COR-L47 (cell line): Measurements from ENCODE around the gene NAA20.

Source experiments
- DNase-seq: peaks from one replicate; lab custom pipeline; 2025; lab: John Stamatoyannopoulos, UW

The NAA20 gene, protein sequence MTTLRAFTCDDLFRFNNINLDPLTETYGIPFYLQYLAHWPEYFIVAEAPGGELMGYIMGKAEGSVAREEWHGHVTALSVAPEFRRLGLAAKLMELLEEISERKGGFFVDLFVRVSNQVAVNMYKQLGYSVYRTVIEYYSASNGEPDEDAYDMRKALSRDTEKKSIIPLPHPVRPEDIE

DNA sequence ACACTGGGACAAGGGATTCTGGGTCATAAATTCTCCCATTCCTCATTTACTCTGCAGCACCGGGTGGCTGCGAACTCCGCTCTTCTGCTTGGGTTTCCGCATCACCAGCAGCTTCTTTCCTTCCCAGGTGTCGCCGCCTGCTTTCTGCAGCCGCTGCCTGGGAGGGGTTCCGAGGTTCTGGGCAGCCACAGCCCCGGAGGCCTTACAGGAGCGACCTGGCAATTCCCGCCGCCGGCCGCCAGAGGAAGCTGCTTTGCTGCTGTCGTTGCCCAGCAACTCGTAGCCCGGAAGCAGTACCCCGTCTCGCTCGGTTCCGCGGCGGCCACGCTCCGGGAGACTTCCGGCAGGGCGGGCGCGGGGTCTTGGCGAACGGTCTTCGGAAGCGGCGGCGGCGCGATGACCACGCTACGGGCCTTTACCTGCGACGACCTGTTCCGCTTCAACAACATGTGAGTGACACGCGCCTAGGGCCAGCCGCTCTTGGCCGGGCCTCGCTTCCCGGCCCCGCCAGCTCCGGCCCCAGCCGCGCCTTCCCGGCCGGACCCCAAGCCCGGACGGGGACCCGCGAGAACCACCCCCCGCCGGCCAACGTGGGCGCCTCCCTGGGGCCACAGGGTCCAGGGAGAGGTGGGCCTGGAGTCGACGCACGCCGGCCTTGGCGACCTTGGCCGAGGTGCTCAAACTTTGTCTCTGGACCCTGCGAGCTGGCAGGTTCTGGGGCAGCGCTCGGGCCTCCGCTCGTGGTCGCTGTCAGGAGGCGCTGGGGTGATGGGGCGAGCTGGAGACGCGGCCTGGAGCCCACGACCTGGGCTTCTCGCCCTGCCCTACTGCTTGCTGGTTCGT lies at the start of gene NAA20:
NAA20 (plus strand) TSS at position 362 of the 843 bp plus-strand sequence; CDS start at position 397, 35 bp downstream.
- peak; percentile 94 for DNase-seq

DNA sequence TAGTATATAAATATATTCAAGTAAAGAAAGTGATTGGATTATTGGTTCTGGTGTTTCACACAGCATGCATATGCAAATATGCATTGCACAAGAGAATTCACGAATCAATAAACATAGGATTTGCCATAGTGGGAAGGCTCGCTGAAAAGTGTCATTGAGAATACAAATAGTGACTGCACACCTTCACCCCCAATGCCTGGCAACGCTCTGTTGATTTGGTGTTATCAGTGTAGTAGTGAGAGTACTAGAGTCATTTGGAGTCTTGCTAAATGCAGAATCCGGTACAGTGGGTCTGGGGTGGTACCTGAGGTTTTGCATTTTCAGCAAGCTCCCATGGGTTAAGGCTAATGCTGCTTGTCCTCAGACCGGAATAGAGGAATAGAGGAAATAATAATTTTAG lies 49.7 kb upstream of the NAA20 start:
- no peak for DNase-seq

DNA sequence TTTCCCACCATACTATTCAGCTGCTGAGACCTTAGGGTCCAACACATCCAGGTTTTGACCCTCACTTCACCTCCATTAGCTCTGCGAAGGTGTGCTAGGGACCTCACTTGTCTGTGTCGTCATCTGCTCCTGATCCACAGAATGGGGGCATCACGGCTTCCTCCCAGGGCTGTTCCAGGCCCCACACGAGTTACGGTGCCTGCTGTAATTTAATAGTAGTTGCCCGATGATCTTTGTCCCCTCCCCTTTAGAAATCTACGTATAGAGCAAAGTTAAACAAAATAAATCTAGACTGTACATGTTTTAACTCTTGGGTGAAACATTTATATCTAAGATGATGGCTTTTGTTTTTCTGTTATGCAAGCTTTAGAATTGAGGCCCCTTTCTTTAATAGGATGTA lies 49.1 kb upstream of the NAA20 start:
- no peak for DNase-seq

DNA sequence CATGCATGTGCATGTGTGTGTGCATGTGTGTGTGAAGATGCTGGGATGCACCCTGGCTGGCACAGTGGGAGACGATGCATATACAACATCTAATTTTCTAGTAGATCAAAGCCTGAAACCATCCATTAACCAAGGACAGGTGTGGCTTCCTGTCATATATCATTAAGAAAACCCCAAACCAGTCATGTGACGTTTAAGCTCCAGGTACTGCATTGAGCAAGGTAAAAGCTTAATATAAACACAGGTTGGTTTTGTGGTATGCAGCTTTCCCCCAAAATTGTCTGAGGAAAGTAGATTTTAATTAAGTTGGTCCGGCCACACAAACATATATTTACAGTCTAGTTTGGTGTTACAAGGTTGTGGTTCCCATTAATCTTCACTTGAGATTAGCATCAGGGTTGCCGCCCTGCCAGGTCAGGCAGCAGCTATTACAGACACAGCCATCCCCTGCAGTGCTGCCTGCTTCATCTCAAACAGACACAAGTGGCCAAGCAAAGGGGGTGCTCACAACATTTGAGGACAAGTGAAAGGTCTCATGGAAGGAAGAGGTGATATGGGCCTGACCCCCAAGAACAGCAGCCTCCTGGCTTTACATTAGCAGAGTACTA lies 48.6 kb upstream of the NAA20 start:
- peak; percentile 87 for DNase-seq

DNA sequence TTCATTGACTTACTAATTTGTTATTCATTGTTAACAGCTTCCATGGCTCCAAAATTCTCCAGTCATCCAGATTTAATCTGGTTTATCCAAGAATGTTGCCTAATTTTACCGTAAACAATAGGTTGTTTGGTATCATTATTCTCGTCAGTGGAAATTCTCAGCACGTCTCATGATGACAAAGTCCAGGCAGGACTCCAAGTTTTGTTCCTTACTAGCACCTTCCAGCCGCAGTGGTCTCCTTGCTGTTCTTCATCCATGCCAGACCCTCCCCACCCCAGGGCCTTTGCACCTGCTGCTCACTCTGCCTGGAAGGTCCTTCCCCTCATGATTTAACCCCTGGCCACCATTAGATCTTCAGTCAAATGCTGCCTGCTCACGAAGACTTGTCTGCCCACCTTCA lies 48.1 kb upstream of the NAA20 start:
- peak; percentile 38 for DNase-seq

DNA sequence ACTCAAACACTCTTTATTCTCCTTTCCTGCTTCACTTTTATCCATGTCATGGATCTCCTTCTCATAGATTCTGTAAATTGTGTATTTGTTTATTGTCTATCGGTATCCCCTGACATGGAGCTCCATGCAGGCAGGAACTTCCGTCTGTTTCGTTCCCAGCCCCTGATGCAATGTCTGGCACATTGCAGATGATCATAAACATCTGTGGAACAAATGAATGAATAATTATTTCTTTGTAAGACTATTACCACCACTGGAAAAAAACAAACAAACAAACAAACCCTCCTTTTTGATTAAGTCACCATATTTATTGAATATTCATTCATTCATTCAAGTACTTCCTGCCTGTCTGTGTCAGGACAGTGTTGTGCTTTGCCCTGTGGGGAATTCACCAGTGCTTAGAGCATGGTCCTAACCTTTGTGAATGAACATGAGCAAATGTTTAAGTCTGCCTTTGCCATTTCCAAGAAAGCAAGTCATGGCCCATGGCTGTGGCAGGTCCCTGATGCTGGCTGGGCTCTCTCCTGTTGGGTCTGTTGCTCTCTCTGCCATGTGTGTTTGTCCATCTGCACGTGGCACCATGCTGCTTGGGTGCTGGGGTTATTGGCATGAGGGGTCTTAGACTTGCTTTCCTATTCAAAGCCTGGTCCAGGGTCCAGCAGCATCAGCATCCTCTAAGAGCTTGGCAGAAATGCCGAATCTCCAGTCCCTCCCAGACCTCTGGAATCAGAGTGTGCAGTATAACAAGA lies 47.5 kb upstream of the NAA20 start:
- DNase-seq: no peak

DNA sequence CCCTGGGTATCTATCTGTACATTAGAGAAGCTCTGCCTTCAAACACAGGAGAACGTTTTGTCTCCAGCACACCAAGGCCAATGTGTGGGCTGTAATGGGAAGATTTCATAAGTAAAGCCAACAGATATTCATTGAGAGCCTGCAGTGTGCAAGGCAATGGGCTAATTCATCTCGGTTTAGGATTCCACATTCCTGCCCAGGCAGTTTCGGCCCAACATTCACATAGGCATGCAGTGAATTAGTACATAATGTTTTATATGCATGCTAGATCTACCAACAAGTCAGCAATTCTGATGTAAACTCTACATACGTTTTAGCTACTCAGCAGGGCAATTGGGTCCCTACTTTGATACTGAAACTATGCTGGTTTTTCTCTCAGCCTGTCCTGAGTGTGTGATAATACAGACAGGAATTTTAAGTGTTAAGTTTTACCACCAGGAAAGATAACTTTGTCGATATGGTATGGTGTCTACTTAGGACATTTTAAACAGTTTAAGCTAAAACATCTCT lies 46.9 kb upstream of the NAA20 start:
- DNase-seq: no peak

DNA sequence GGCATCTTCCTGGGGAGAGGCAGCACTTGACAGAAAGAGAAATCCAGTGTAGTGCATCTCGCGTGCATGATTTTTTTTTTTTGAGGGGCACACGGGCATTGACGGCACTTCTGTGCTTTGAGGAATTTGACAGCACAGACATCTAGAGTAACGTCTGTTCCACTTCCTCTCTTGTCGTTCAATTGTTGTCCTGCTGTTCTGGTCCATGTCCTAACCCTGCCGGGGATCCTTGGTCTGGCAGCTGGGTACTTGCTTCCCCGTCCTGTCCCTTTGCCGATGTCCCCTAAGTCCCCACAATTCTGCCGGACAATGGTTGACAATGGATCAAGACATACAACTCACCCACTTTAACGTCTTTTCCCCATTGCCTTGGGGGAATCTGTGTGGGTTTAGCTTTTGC lies 46.0 kb upstream of the NAA20 start:
- DNase-seq: no peak

DNA sequence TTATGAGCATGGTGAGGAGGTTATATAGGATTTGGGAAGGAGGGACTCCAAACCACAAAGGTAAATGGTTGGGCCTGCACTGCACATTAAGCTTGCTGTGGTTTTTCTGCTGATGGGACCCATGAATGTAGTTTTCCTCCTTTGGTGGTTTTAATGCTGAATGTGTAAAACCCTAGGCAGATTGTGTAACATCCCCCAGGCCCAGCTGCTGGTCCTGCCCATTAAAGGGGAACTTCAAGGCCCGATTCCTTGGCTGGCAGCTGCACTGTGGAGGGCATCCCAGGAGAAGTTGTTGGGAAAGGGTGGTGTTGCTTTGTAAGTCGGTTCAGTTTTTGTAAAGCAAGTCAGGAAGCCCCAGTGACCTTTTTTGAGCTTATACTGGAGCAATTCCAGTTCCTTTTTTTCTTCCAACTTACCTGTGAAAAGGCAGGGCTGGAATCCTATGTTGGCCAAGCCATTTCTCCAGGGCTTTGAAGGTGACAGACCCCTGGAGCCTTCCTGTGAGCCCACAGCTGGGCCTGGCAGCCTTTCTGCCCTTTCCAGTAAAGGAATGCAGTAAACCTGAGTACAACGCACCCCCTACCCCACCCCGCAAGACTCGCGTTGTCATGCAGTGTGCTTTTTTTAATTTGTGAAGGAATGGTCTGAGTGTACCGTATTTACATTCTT lies 43.1 kb upstream of the NAA20 start:
- no peak for DNase-seq

DNA sequence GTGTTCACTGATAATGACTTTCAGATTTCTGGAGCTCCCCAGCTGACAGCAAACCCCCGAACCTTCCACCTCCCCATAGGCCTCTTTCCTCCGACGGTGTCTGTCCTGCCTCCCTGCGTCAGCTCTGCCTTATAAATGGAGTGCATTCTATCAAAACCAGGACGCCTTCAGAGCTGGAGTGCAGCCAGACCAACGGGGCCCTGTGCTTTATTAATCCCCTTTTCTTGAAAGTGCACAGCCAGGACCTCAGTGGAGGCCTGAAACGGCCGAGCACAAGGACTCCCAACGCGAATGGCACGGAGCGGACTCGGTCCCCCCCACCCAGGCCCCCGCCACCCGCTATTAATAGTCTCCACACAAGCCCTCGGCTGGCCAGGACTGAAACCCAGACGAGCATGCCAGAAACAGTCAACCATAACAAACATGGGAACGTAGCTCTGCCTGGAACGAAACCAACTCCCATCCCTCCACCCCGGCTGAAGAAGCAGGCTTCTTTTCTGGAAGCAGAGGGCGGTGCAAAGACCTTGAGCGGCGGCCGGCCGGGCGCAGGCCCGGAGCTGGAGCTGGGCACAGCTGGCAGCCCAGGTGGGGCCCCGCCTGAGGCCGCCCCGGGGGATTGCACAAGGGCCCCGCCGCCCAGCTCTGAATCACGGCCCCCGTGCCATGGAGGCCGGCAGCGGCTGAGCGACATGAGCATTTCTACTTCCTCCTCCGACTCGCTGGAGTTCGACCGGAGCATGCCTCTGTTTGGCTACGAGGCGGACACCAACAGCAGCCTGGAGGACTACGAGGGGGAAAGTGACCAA lies 42.3 kb upstream of the NAA20 start:
- peak; percentile 30 for DNase-seq

DNA sequence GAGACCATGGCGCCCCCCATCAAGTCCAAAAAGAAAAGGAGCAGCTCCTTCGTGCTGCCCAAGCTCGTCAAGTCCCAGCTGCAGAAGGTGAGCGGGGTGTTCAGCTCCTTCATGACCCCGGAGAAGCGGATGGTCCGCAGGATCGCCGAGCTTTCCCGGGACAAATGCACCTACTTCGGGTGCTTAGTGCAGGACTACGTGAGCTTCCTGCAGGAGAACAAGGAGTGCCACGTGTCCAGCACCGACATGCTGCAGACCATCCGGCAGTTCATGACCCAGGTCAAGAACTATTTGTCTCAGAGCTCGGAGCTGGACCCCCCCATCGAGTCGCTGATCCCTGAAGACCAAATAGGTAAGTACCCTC lies 41.7 kb upstream of the NAA20 start:
- no peak for DNase-seq

DNA sequence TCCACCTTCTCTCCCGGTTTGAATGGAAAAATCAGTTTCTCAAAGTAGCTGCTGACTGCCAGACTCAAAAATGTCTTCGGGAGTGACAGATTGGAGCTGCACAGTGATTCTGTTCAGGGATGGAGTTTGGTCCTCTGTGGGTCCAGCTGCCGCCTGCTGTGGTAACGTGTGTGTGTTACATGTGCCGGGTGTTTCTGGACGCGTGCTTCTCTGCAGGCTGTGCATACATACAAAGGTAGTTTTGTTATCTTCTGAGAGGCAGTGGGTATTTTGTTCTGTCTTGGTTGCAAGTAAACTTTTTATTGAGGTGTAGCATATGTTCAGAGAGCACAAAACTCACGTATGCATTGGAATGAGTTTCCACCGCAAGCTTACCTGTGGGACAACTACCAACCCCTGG lies 41.3 kb upstream of the NAA20 start:
- DNase-seq: no peak

DNA sequence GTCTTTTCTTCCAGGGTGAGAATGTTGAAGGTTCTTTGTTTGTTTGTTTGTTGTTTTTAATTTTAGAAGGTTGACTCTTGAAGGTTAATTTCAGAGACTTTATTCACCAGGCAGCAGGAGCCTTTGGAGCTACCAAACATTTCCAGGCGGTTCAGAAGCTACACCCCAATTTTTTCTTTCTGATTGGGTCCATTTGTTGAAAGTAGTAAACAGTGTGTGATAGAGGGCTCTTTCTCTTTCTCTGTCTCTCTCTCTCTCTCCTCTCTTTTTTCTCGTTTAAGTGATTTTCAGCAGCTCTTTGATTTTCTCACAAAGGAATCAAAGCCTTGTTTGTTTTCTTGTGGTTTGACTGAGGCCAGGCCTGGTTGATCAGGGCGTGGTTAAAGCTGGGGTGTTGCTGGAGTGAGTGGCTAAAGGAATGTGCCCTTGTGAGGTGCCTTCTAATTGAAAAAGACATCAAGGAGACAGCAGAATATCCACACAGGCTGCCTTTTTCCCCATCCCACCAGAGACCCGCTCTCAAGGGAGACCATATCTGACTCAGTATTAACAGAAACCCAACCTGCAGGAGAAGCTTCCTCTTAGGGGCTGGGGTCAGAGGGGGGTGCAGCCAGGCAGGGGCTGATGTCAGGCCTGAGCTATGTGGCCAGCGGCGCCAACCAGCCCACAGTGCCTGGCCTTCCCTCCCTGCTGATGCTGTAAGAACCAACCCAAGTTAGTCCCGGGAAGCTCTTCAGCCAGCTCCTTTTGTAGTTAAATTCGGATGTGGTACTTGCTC lies 40.4 kb upstream of the NAA20 start:
- DNase-seq: no peak

DNA sequence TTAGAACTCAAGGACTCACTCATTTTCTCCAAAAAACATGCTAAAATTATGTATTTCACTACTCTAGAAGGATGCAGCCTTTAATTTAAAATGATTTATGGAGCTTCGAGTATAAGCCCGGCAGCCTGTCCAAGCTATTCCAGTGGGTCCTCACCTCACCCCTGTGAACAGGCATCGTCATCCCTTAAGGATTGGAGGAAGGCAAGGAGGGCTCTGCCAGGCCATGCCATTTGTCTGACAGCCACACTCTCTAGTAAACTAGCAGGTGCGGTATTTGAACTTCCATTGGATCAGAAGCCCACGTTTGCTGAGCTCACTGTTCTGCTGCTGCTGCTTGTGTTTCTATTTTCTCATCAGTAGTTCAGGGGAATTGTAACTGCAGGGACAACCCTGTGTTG lies 39.8 kb upstream of the NAA20 start:
- no peak for DNase-seq

DNA sequence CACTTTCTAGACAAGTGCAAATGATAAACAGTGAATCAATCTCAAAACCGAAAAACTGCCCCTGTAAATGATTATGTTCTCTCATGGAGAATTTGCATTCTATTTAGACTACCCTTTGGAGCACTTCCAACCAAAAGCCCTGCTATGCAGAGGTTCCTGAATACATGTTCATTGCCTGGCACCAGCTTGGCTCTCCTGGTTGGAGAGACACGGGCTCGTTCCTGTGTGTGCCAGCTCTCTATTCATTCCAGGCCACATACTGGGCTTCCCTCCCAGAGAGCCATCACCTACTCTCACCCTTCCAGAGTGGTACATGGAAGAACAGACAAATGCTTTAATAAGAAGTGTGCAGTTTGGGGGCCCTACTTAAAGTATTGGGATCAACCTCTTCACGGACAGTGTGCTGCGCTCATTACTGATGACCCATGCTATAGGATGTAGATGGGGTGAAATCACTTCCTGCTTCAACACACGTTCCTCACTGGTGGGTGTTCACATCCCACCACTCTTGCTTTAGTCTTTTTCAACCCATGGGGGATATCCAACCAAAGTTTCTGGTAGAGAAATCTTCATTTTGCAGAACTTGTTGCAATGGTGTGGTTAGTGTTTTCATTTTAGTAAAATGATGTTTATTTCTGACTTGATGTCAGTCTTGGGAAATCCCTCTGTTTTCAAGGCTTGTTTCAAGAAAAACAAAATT lies 38.5 kb upstream of the NAA20 start:
- peak; percentile 24 for DNase-seq

DNA sequence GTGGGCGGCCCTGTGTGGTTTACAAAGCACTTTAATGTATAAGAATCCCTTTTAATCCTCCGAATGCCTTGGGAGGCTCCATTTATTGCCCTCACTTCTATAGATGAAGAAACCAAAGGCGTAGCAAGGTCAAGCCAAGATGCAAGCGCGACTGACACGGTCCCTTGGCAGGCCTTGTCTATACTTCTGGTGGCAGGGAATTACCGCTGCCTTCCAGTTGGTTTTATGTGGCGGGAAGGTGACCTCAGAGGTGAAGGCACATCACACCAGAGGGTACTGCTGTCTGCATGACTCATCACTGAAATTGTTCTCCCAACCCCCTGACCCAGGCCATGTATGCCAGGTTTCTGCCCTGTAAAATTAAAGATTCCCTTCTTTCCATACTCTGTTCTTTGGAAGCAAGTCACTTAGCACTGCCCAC lies 36.1 kb upstream of the NAA20 start:
- DNase-seq: no peak

DNA sequence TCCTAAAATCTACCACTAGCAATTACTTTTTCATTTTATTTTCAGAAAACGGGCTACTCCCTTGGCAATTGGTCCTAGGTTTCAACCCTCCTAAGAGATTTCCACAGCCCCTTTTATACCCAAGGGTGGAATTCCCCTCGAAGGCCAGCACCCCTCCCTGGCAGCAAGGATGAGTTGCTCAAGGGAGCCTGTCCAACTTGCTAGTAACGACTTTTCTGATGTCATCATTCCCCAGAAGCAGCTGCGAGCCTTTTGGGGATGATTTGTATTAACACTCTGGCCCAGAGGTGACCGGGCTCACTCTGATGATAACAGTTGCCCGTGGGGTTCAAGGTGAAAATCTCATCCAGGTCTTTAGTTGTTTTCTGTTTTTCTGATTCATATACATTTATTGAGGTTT lies 30.7 kb upstream of the NAA20 start:
- DNase-seq: no peak

DNA sequence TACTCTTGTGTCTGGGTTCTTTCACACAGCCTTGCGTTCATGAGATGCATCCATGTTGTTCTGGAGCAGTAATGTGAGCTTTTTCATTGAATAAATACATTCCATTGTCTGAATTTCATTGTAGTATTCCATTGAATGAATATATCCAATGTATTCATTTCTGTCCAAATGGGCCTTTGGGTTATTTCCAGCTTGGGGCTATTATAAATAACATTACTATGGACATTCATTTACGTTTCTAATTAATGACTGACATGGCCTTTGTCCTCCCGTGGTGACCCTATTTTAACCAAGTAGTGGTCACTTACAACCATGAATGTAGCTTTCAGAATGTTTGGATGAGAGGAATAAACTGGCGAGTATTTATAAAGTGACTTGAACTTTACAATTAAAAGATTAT lies 30.1 kb upstream of the NAA20 start:
- DNase-seq: no peak

DNA sequence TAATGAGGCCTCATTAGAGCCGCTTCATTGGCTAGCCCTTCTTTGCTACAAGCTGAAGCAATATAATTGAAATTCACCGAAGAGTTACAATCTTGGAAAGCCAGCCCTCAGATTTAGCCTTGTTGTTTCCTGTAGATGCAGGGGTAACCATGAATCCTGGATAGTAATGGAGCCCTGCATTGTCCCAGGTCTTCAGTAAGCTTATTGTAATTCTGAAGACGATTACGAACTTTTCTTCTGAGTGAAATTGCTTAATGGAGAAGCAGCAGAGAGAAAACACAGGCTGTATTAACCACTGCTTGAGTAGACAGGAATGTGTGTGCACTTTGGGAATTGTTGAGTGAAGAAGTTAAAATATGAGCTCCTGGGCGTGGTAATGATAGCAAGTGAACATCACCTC lies 26.3 kb upstream of the NAA20 start:
- DNase-seq: no peak

DNA sequence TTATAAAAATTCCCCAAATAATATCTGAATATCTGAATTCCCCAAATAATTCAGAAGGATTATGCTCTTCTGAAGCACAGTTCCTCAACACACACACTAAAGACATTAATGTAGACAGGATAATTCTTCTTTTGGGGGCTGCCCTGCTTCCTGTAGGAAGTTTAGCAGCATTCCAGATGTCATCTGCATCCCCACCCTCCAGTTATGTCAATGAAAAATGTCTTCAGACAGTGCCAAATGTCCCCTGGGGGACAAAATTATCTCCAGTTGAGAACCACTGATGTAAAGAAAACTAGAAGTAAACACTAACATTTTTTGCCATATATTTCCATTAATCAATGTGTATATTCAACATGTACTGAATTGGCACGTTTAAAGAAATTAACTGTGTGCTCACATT lies 25.9 kb upstream of the NAA20 start:
- no peak for DNase-seq
